ENCODE measurements around the gene TBKBP1.

- TF ChIP-seq RAD21 (IDR thresholded peaks at IDR 0.05; ENCODE audit: low read length) (no peak), CHD1 (IDR thresholded peaks at IDR 0.05; ENCODE audit: low read depth, low read length) (no peak), POLR2A (IDR thresholded peaks at IDR 0.05; ENCODE audit: low read depth, low read length) (no peak), FOS (IDR thresholded peaks at IDR 0.05; ENCODE audit: low read depth, low read length) (no peak), MAZ (IDR thresholded peaks at IDR 0.05; ENCODE audit: borderline replicate concordance, low read depth, low read length) (no peak), MXI1 (IDR thresholded peaks at IDR 0.05; ENCODE audit: borderline replicate concordance, low read depth, low read length) (no peak), USF2 (IDR thresholded peaks at IDR 0.05; ENCODE audit: low read depth, low read length) (no peak)
- TF ChIP-seq, protein P1, sequence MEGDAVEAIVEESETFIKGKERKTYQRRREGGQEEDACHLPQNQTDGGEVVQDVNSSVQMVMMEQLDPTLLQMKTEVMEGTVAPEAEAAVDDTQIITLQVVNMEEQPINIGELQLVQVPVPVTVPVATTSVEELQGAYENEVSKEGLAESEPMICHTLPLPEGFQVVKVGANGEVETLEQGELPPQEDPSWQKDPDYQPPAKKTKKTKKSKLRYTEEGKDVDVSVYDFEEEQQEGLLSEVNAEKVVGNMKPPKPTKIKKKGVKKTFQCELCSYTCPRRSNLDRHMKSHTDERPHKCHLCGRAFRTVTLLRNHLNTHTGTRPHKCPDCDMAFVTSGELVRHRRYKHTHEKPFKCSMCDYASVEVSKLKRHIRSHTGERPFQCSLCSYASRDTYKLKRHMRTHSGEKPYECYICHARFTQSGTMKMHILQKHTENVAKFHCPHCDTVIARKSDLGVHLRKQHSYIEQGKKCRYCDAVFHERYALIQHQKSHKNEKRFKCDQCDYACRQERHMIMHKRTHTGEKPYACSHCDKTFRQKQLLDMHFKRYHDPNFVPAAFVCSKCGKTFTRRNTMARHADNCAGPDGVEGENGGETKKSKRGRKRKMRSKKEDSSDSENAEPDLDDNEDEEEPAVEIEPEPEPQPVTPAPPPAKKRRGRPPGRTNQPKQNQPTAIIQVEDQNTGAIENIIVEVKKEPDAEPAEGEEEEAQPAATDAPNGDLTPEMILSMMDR (conservative IDR thresholded peaks at IDR 0.05; ENCODE audit: low read depth, low read length), result no peak
- TF ChIP-seq, protein P2, sequence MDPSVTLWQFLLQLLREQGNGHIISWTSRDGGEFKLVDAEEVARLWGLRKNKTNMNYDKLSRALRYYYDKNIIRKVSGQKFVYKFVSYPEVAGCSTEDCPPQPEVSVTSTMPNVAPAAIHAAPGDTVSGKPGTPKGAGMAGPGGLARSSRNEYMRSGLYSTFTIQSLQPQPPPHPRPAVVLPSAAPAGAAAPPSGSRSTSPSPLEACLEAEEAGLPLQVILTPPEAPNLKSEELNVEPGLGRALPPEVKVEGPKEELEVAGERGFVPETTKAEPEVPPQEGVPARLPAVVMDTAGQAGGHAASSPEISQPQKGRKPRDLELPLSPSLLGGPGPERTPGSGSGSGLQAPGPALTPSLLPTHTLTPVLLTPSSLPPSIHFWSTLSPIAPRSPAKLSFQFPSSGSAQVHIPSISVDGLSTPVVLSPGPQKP (IDR thresholded peaks at IDR 0.05; ENCODE audit: borderline replicate concordance, low read depth, low read length), result no peak
Measured at GRCh38 chr17:47735139-47735464, 41.1 kb downstream of the TBKBP1 start.

Data from IMR-90 (cell line).